Germinal center (tissue), 1 donor: ENCODE data around the gene KNTC1.
"Not testable (repeated sequence)": the region's sequence is repeated elsewhere in the genome, so short reads cannot be mapped to it uniquely, and the experiment has no call there.

Source experiments
- DNase-seq: peaks from one replicate; pipeline ENCODE4 v3.0.0; 2012; ENCODE audit warnings: mixed read lengths, low spot score

Gene KNTC1

GRCh38 chr12:122653291-122653690 lies 126.2 kb downstream of the KNTC1 start:
- DNase-seq, result not testable (repeated sequence)

- no peak for DNase-seq
Measured at GRCh38 chr12:122656298-122656697, 129.2 kb downstream of the KNTC1 start.

GRCh38 chr12:122659579-122659978 lies 132.5 kb downstream of the KNTC1 start:
- no peak for DNase-seq

- DNase-seq, result no peak
Measured at GRCh38 chr12:122661246-122661645, 134.2 kb downstream of the KNTC1 start.

GRCh38 chr12:122661938-122662337 lies 134.9 kb downstream of the KNTC1 start:
- no peak for DNase-seq

GRCh38 chr12:122665349-122665748 lies 138.3 kb downstream of the KNTC1 start:
- no peak for DNase-seq

GRCh38 chr12:122665759-122666158 lies 138.7 kb downstream of the KNTC1 start:
- no peak for DNase-seq

- DNase-seq, result no peak
Measured at GRCh38 chr12:122668268-122668667, 141.2 kb downstream of the KNTC1 start.

- no peak for DNase-seq
Measured at GRCh38 chr12:122669397-122670070, 142.5 kb downstream of the KNTC1 start.

- DNase-seq, result no peak
Measured at GRCh38 chr12:122672515-122672914, 145.5 kb downstream of the KNTC1 start.
